ENCODE data around the gene ATF6.

Gene ATF6

GRCh38 chr1:161988413-161988812 lies 222.3 kb downstream of the ATF6 start:
- WGBS, 2 experiments: 78 to 80% methylated on average over 4 of the region's 5 CpGs
- no peak overlapping the region for H3K27ac ChIP-seq (ENCODE audit: insufficient read depth, low read depth, low read length, poor library complexity, severe bottlenecking)

GRCh38 chr1:161989108-161989507 lies 223.0 kb downstream of the ATF6 start:
- Histone ChIP-seq H3K4me3 (ENCODE audit: insufficient read depth, low read depth, low read length) (no peak overlapping the region), H3K4me1 (ENCODE audit: control insufficient read depth, insufficient read depth, low read length) (no peaks in the 10 kb centered on the region), H3K36me3 (ENCODE audit: control insufficient read depth, insufficient read depth, low read length) (peaks cover 10% of the 10 kb centered on the region), H3K27ac (ENCODE audit: insufficient read depth, low read depth, low read length, poor library complexity, severe bottlenecking) (no peak overlapping the region), H3K9me3 (ENCODE audit: control insufficient read depth, low read length) (peaks cover 3% of the 10 kb centered on the region), H3K27me3 (ENCODE audit: control insufficient read depth, insufficient read depth, low read length, poor library complexity, severe bottlenecking) (no peaks in the 10 kb centered on the region)

More at GRCh38 chr1:161988413-161988812, 222.3 kb downstream of the ATF6 start:
- Histone ChIP-seq H3K27me3 (ENCODE audit: control insufficient read depth, insufficient read depth, low read length, poor library complexity, severe bottlenecking) (no peaks in the 10 kb centered on the region), H3K36me3 (ENCODE audit: control insufficient read depth, insufficient read depth, low read length) (peaks cover 9% of the 10 kb centered on the region), H3K4me3 (ENCODE audit: insufficient read depth, low read depth, low read length) (no peak overlapping the region), H3K4me1 (ENCODE audit: control insufficient read depth, insufficient read depth, low read length) (no peaks in the 10 kb centered on the region), H3K9me3 (ENCODE audit: control insufficient read depth, low read length) (peaks cover 3% of the 10 kb centered on the region)

DNA sequence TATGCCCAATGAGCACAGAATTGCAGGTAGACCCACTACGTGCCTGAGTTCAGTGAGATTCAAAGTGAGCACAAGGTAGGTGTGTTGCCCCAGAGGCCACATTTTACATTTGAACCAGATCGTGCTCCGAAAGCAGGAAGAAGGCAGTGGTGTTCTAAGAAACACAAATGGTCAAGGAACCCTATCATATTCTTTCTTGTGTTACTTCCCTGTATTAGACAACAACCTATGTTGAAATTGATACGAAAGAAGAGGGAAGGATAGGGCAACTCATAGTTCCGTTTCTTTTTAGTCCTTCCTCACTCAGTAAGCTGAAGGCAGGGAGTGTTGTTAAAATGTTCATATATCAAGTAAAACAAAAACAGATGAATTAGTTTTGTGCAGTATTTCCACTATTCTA lies 223.7 kb downstream of the ATF6 start:
- no peak overlapping the region for H3K27ac ChIP-seq (ENCODE audit: insufficient read depth, low read depth, low read length, poor library complexity, severe bottlenecking)
- 91 to 95% methylated on average over 4 to 5 of the region's 5 CpGs for WGBS, 2 experiments
- H3K4me1 ChIP-seq (ENCODE audit: control insufficient read depth, insufficient read depth, low read length): no peaks in the 10 kb centered on the region
- H3K9me3 ChIP-seq (ENCODE audit: control insufficient read depth, low read length): peaks cover 3% of the 10 kb centered on the region
- no peak overlapping the region for H3K4me3 ChIP-seq (ENCODE audit: insufficient read depth, low read depth, low read length)
- no peaks in the 10 kb centered on the region for H3K27me3 ChIP-seq (ENCODE audit: control insufficient read depth, insufficient read depth, low read length, poor library complexity, severe bottlenecking)
- peaks cover 10% of the 10 kb centered on the region for H3K36me3 ChIP-seq (ENCODE audit: control insufficient read depth, insufficient read depth, low read length)

DNA sequence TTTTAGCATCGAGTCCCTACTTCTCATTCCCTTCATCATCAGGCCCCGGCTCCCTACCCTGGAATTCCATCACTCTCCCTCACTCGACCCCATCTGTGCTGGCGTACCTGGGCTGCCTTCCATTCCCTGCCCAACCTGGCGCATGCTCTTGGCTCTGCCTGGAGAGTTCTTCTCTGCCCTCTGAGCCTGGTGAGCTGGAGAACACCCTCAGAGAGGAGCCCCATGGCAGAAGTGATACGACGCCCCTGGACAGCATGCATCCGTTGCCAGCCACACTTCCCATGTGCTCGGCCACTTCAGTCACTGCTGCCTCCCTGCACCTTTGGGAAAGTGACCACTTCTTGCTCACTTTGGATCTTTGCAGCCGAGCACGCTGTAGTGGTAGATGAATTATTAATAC lies 227.5 kb downstream of the ATF6 start:
- no peak overlapping the region for H3K4me3 ChIP-seq (ENCODE audit: insufficient read depth, low read depth, low read length)
- no peaks in the 10 kb centered on the region for H3K27me3 ChIP-seq (ENCODE audit: control insufficient read depth, insufficient read depth, low read length, poor library complexity, severe bottlenecking)
- WGBS, 2 experiments: 83 to 86% methylated on average over 9 to 11 of the region's 11 CpGs
- no peak overlapping the region for H3K27ac ChIP-seq (ENCODE audit: insufficient read depth, low read depth, low read length, poor library complexity, severe bottlenecking)
- peaks cover 10% of the 10 kb centered on the region for H3K36me3 ChIP-seq (ENCODE audit: control insufficient read depth, insufficient read depth, low read length)
- no peaks in the 10 kb centered on the region for H3K9me3 ChIP-seq (ENCODE audit: control insufficient read depth, low read length)
- no peaks in the 10 kb centered on the region for H3K4me1 ChIP-seq (ENCODE audit: control insufficient read depth, insufficient read depth, low read length)

DNA sequence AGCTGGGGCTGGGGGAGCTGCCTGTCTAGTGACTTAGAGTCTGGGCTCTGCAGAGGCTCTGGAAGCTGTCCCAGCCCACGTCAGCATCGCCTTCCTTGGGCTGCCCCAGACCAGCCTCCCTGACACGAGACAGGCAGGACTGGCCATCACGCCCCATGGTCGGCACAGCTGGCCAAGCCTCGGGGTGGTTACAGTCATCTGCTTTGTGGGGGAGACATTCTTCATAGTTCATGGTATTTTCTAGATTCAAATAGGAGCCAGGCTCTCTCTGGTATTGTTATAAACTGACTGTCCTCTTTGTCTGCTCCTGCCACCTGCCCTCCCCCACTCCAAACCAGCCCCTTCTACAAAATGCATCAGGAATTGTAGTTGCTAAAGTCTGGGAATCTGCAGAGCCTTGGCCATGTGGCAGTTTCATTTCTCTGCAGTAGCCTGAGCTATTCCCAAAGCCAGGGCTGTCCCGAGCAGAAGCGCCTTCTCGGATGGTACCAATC lies 228.1 kb downstream of the ATF6 start:
- H3K27me3 ChIP-seq (ENCODE audit: control insufficient read depth, insufficient read depth, low read length, poor library complexity, severe bottlenecking): no peaks in the 10 kb centered on the region
- peaks cover 10% of the 10 kb centered on the region for H3K36me3 ChIP-seq (ENCODE audit: control insufficient read depth, insufficient read depth, low read length)
- H3K4me3 ChIP-seq (ENCODE audit: insufficient read depth, low read depth, low read length): no peak overlapping the region
- 87 to 93% methylated on average over 9 of the region's 9 CpGs for WGBS, 2 experiments
- no peak overlapping the region for H3K27ac ChIP-seq (ENCODE audit: insufficient read depth, low read depth, low read length, poor library complexity, severe bottlenecking)
- H3K4me1 ChIP-seq (ENCODE audit: control insufficient read depth, insufficient read depth, low read length): no peaks in the 10 kb centered on the region
- H3K9me3 ChIP-seq (ENCODE audit: control insufficient read depth, low read length): no peaks in the 10 kb centered on the region

DNA sequence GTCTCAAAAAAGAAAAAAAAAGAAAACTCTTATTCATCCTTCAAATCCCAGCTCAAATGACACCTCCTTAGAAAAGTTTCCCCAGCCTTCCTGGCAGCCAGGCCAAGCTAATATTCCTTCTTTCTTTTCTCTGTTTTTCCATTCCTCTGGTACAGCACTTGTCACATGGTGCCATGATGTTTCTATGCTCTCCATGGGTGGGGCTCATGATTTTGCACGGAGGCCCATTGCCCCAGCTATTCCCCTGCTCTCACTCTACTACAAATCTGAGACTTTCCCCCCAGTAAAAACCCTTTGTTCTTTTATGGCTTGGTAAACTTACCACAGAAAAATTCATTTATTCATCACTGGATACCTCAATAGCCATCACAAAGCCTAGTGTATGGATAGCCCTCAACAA lies 231.0 kb downstream of the ATF6 start:
- H3K9me3 ChIP-seq (ENCODE audit: control insufficient read depth, low read length): no peaks in the 10 kb centered on the region
- no peaks in the 10 kb centered on the region for H3K4me1 ChIP-seq (ENCODE audit: control insufficient read depth, insufficient read depth, low read length)
- peaks cover 10% of the 10 kb centered on the region for H3K36me3 ChIP-seq (ENCODE audit: control insufficient read depth, insufficient read depth, low read length)
- 74 to 92% methylated on average over 1 of the region's 1 CpG for WGBS, 2 experiments
- no peak overlapping the region for H3K4me3 ChIP-seq (ENCODE audit: insufficient read depth, low read depth, low read length)
- no peaks in the 10 kb centered on the region for H3K27me3 ChIP-seq (ENCODE audit: control insufficient read depth, insufficient read depth, low read length, poor library complexity, severe bottlenecking)
- H3K27ac ChIP-seq (ENCODE audit: insufficient read depth, low read depth, low read length, poor library complexity, severe bottlenecking): no peak overlapping the region

DNA sequence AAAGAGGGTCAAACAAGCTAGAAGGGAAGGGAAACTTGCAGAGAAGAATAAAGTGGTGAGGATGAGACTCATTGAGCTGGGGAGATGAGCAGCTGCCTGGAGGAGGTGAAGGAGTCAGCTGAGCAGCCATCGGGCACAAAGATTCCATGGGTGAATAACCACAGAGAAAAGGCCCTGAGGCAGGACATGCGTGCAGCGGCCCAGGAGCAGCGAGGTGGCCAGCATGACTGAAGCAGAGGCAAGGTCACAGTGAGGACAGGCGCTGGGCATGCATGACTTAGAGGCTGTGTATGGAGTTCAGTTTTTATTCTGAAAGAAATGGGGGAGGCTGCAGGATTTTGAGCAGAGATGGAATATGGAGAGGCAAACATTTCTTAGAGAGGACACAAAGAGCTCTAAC lies 232.7 kb downstream of the ATF6 start:
- Histone ChIP-seq H3K36me3 (ENCODE audit: control insufficient read depth, insufficient read depth, low read length) (no peaks in the 10 kb centered on the region), H3K4me1 (ENCODE audit: control insufficient read depth, insufficient read depth, low read length) (peaks cover 6% of the 10 kb centered on the region), H3K27ac (ENCODE audit: insufficient read depth, low read depth, low read length, poor library complexity, severe bottlenecking) (no peak overlapping the region), H3K9me3 (ENCODE audit: control insufficient read depth, low read length) (no peaks in the 10 kb centered on the region), H3K27me3 (ENCODE audit: control insufficient read depth, insufficient read depth, low read length, poor library complexity, severe bottlenecking) (no peaks in the 10 kb centered on the region), H3K4me3 (ENCODE audit: insufficient read depth, low read depth, low read length) (no peak overlapping the region)
- WGBS, 2 experiments: 90 to 92% methylated on average over 5 of the region's 5 CpGs

DNA sequence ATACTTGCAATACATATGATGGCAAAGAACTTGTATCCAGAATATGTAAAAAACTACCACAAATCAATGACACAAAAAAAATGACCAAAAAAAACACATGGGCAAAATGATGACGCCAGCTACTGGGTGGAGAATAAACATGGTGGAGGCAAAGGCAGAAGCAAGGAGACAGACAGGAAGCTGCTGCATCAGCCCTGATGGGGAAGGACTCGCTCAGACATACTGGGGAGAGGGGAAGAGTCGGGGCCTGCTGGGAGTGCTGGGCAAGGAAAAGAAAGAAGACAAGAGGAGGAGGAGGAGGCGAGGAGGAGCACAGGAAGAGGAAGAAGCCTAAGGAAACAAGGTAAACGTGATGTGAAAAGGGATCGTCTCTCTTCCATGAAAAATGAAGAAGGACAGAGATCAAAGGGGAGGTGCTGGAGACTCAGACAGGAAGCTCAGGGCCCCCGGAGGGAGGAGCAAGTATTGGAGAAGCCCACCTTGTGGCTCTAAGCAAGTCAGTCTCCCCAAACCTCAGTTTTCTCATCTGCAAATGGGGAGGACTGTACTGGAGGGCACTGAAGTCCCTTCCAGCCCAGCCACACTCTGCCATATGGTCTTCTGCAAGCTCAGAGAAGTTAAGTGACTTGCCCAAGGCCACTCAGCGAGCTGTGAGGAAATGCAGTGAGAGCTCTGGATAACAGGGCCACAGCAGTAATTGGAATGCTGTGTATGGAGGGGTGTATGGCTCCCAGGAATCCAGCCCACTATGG lies 233.4 kb downstream of the ATF6 start:
- WGBS, 2 experiments: 83 to 90% methylated on average over 8 of the region's 8 CpGs

DNA sequence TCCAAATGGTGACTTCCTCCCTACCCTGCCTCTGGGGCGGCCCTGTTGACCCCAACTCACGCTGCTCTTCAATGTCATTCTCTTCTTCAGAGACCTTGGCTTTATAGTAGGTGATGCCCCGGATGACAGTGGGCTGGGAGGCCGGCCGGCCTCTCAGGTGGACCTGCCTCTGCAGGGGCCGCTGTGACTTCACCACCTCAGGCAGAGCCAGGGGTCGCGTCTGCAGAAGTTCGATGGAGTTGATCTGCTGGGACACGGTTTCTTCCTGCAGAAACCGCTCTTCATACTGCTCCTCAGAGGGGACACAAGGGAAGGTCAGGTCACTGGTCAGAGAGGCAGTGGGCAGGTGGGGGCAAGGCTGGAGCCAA lies 233.9 kb downstream of the ATF6 start:
- H3K27me3 ChIP-seq (ENCODE audit: control insufficient read depth, insufficient read depth, low read length, poor library complexity, severe bottlenecking): no peaks in the 10 kb centered on the region
- H3K27ac ChIP-seq (ENCODE audit: insufficient read depth, low read depth, low read length, poor library complexity, severe bottlenecking): no peak overlapping the region
- peaks cover 8% of the 10 kb centered on the region for H3K4me1 ChIP-seq (ENCODE audit: control insufficient read depth, insufficient read depth, low read length)
- no peak overlapping the region for H3K4me3 ChIP-seq (ENCODE audit: insufficient read depth, low read depth, low read length)
- WGBS, 2 experiments: 93 to 95% methylated on average over 11 of the region's 11 CpGs
- no peaks in the 10 kb centered on the region for H3K9me3 ChIP-seq (ENCODE audit: control insufficient read depth, low read length)
- no peaks in the 10 kb centered on the region for H3K36me3 ChIP-seq (ENCODE audit: control insufficient read depth, insufficient read depth, low read length)

More for the DNA sequence above, 233.4 kb downstream of the ATF6 start:
- Histone ChIP-seq H3K27ac (ENCODE audit: insufficient read depth, low read depth, low read length, poor library complexity, severe bottlenecking) (no peak overlapping the region), H3K4me1 (ENCODE audit: control insufficient read depth, insufficient read depth, low read length) (peaks cover 8% of the 10 kb centered on the region), H3K36me3 (ENCODE audit: control insufficient read depth, insufficient read depth, low read length) (no peaks in the 10 kb centered on the region), H3K9me3 (ENCODE audit: control insufficient read depth, low read length) (no peaks in the 10 kb centered on the region), H3K27me3 (ENCODE audit: control insufficient read depth, insufficient read depth, low read length, poor library complexity, severe bottlenecking) (no peaks in the 10 kb centered on the region), H3K4me3 (ENCODE audit: insufficient read depth, low read depth, low read length) (no peak overlapping the region)

- Histone ChIP-seq H3K4me1 (ENCODE audit: control insufficient read depth, insufficient read depth, low read length) (peaks cover 8% of the 10 kb centered on the region), H3K4me3 (ENCODE audit: insufficient read depth, low read depth, low read length) (no peak overlapping the region), H3K36me3 (ENCODE audit: control insufficient read depth, insufficient read depth, low read length) (no peaks in the 10 kb centered on the region), H3K9me3 (ENCODE audit: control insufficient read depth, low read length) (no peaks in the 10 kb centered on the region), H3K27ac (ENCODE audit: insufficient read depth, low read depth, low read length, poor library complexity, severe bottlenecking) (no peak overlapping the region), H3K27me3 (ENCODE audit: control insufficient read depth, insufficient read depth, low read length, poor library complexity, severe bottlenecking) (no peaks in the 10 kb centered on the region)
- WGBS, 2 experiments: 85 to 87% methylated on average over 15 of the region's 15 CpGs
Observed at GRCh38 chr1:162003061-162003829, 237.1 kb downstream of the ATF6 start.
